Keratinocyte (primary cell): Measurements from ENCODE around the gene ICAM4. TPM values are rescaled to one million over a fixed set of nuclear protein-coding genes. Genes with fewer than 3 reads are reported as not detected.

ENCODE experiments used
- DNase-seq: peaks from one replicate; pipeline ENCODE4 v3.0.0-alpha.2; 2011; ENCODE audit warnings: low read depth, missing footprints, low spot score
- FAIRE-seq: peaks from 2 replicates; lab custom pipeline; 2011; peaks lifted over from hg19 to GRCh38; lab: Jason Lieb, UNC
- H2AFZ ChIP-seq: 2 replicates; pipeline ENCODE4 v1.6.0; 2012; ENCODE audit warnings: low read length, control low read depth, inconsistent platforms; ENCODE audit not compliant: control insufficient read depth
- H3K27ac ChIP-seq: 2 replicates; pipeline ENCODE4 v1.5.1; 2011; ENCODE audit warnings: low read length; ENCODE audit not compliant: control insufficient read depth, insufficient read depth
- H3K27me3 ChIP-seq: 3 replicates; pipeline ENCODE4 v1.6.0; 2011; ENCODE audit warnings: low read length; ENCODE audit not compliant: control insufficient read depth, insufficient read depth; ENCODE audit errors: extremely low read depth
- H3K36me3 ChIP-seq, 2 experiments: 2 replicates in 1 of 2; 3 replicates in 1 of 2; pipeline ENCODE4 v1.5.1; 2011; ENCODE audit warnings: low read length in 2 of 2, mild to moderate bottlenecking in 1 of 2; ENCODE audit not compliant: control insufficient read depth in 2 of 2, insufficient read depth in 2 of 2; ENCODE audit errors: extremely low read depth in 1 of 2
- H3K4me1 ChIP-seq: 3 replicates; pipeline ENCODE4 v1.5.1; 2011; ENCODE audit warnings: low read length; ENCODE audit not compliant: control insufficient read depth, insufficient read depth; ENCODE audit errors: extremely low read depth
- H3K4me2 ChIP-seq: 3 replicates; pipeline ENCODE4 v1.6.0; 2011; ENCODE audit warnings: low read depth, low read length; ENCODE audit not compliant: control insufficient read depth, insufficient read depth; ENCODE audit errors: extremely low read depth
- H3K4me3 ChIP-seq, 3 experiments: fragments of 200-600 bp in 1 of 3; sonication (generic) in 1 of 3; 2 replicates in 2 of 3; 3 replicates in 1 of 3; pipeline ENCODE4 v1.5.1; 2011 to 2016; ENCODE audit warnings: low read length in 3 of 3, mild to moderate bottlenecking in 3 of 3, control low read depth in 2 of 3, inconsistent platforms in 1 of 3, low read depth in 1 of 3, mixed read lengths in 1 of 3, mixed run types in 1 of 3, moderate library complexity in 1 of 3; ENCODE audit not compliant: control insufficient read depth in 2 of 3, insufficient read depth in 2 of 3; ENCODE audit errors: extremely low read depth in 1 of 3
- H3K79me2 ChIP-seq: 2 replicates; pipeline ENCODE4 v1.6.0; 2012; ENCODE audit warnings: low read length; ENCODE audit not compliant: control insufficient read depth, insufficient read depth
- H3K9ac ChIP-seq: 3 replicates; pipeline ENCODE4 v1.6.0; 2011; ENCODE audit warnings: low read length; ENCODE audit not compliant: control insufficient read depth, insufficient read depth; ENCODE audit errors: extremely low read depth
- H3K9me1 ChIP-seq: 3 replicates; pipeline ENCODE4 v1.6.0; 2011; ENCODE audit warnings: low read length; ENCODE audit not compliant: control insufficient read depth, insufficient read depth; ENCODE audit errors: extremely low read depth
- H3K9me3 ChIP-seq: 2 replicates; pipeline ENCODE4 v1.5.1; 2012; ENCODE audit warnings: low read depth, low read length; ENCODE audit not compliant: control insufficient read depth
- H4K20me1 ChIP-seq: 3 replicates; pipeline ENCODE4 v1.6.0; 2011; ENCODE audit warnings: low read length; ENCODE audit not compliant: control insufficient read depth, insufficient read depth; ENCODE audit errors: extremely low read depth
- CTCF ChIP-seq, 3 experiments: IDR thresholded peaks in 1 of 3; conservative IDR thresholded peaks in 1 of 3; optimal IDR thresholded peaks in 1 of 3; 2 replicates in 2 of 3; 3 replicates in 1 of 3; pipeline versions ENCODE3 to v1.5.1; 2011; ENCODE audit warnings: low read length in 3 of 3, mild to moderate bottlenecking in 3 of 3, moderate library complexity in 2 of 3, control low read depth in 1 of 3, inconsistent platforms in 1 of 3; ENCODE audit not compliant: insufficient read depth in 2 of 3; ENCODE audit errors: extremely low read depth in 1 of 3
- EZH2 ChIP-seq: IDR thresholded peaks from one replicate; pipeline ENCODE4 v1.6.1; 2012; ENCODE audit warnings: inconsistent platforms, mild to moderate bottlenecking, low read length, moderate library complexity
- dilution Hi-C: fragments of 300-500 bp; cut with MboI; formaldehyde crosslinking; loops from one replicate; pipeline ENCODE4 v1.7.0; 2020; ENCODE audit warnings: low sequenced_read_pairs; ENCODE audit not compliant: extremely low pct_ligation_motif_present
- polyA plus RNA-seq, 5 experiments: library from polyadenylated mRNA; depleted of rRNA in 3 of 5; stranded (reverse) in 3 of 5; stranded (forward) in 1 of 5; unstranded in 1 of 5; fragments of >200 nt; gene quantifications; 1 replicate in 1 of 5; 2 replicates in 3 of 5; 3 replicates in 1 of 5; pipeline versions ENCODE4 v1.2.1 to v1.2.3, GENCODE V29; 2011 to 2012; ENCODE audit warnings: missing spikeins in 2 of 5, low read depth in 1 of 5, low replicate concordance in 1 of 5

Gene ICAM4
- polyA plus RNA-seq, 1 donor (not counting 4 experiments of a cell fraction or from before 2014, with no cell fraction given) = 0.25 TPM

GRCh38 chr19:10306327-10306726 is 19.6 kb downstream of the ICAM4 start:
- H3K27me3 ChIP-seq = no peaks in the 10 kb centered on the region
- FAIRE-seq = no peak
- no peaks in the 10 kb centered on the region for H3K9me1 ChIP-seq
- no peak overlapping the region for H3K4me2 ChIP-seq
- H3K36me3 ChIP-seq = peaks cover 8% of the 10 kb centered on the region in 2 experiments
- no peak for DNase-seq
- H2AFZ ChIP-seq = no peak overlapping the region
- H3K27ac ChIP-seq = no peak overlapping the region
- no peak for TF ChIP-seq EZH2
- TF ChIP-seq CTCF (optimal IDR thresholded peaks at IDR 0.05 in 1 of 3, IDR thresholded peaks at IDR 0.05 in 1 of 3, conservative IDR thresholded peaks at IDR 0.05 in 1 of 3; ENCODE audit: extremely low read depth in 1 of 3, insufficient read depth in 2 of 3, low read length in 3 of 3) = no peak
- no peaks in the 10 kb centered on the region for H4K20me1 ChIP-seq
- peaks cover 6% of the 10 kb centered on the region for H3K4me1 ChIP-seq
- no peaks in the 10 kb centered on the region for H3K9me3 ChIP-seq
- dilution Hi-C loops = no loop called here
- no peak overlapping the region for H3K9ac ChIP-seq
- H3K4me3 ChIP-seq = no peak overlapping the region
- no peaks in the 10 kb centered on the region for H3K79me2 ChIP-seq

GRCh38 chr19:10309423-10309822 is 22.7 kb downstream of the ICAM4 start, which contains the start of gene ZGLP1:
Gene ZGLP1, minus strand, starts transcription at chr19:10309815.
- no peak for TF ChIP-seq CTCF (optimal IDR thresholded peaks at IDR 0.05 in 1 of 3, IDR thresholded peaks at IDR 0.05 in 1 of 3, conservative IDR thresholded peaks at IDR 0.05 in 1 of 3; ENCODE audit: extremely low read depth in 1 of 3, insufficient read depth in 2 of 3, low read length in 3 of 3)
- no peak for TF ChIP-seq EZH2
- DNase-seq (no peak), FAIRE-seq (no peak)
- Histone ChIP-seq H3K9me1 (no peaks in the 10 kb centered on the region), H3K27ac (no peak within 1 kb of the TSS), H3K4me1 (no peaks in the 10 kb centered on the region), H2AFZ (no peak within 1 kb of the TSS), H3K79me2 (no peaks in the 10 kb centered on the region), H3K36me3 (peaks cover 8% of the 10 kb centered on the region in 2 experiments), H3K9me3 (no peaks in the 10 kb centered on the region), H3K9ac (no peak within 1 kb of the TSS), H3K4me2 (no peak within 1 kb of the TSS), H4K20me1 (no peaks in the 10 kb centered on the region), H3K27me3 (no peaks in the 10 kb centered on the region), H3K4me3 (no peak within 1 kb of the TSS)
- dilution Hi-C loops = no loop called here
